K562 (cell line): ENCODE data around the gene BOD1L2. TPM values are rescaled to one million over a fixed set of nuclear protein-coding genes. Genes with fewer than 3 reads are reported as not detected.

ENCODE experiments used
- ATAC-seq: fragments of 200-7000 bp; cut with Tn5 transposase; 3 replicates; pipeline ENCODE4 v1.9.1; 2020; ENCODE audit warnings: moderate library complexity
- BruUV-seq: library from RNA; stranded (reverse); fragments of 400-500 nt; replicated peaks from 2 replicates; lab custom pipeline; 2021; lab: Mats Ljungman, UMichigan
- CTCF ChIA-PET: fragments of 300-600 bp; formaldehyde crosslinking; extraction: SDS; loops from one replicate; lab custom pipeline; 2021; ENCODE audit warnings: low intra/inter-chr PET ratio; lab: Yijun Ruan, JAX
- POLR2A ChIA-PET: fragments of 300-600, 350-650 bp; sonication (Branson Sonifier 250); formaldehyde crosslinking; extraction: SDS; loops from one replicate; lab custom pipeline; 2021; ENCODE audit warnings: antibody characterized with exemption, inconsistent platforms; lab: Yijun Ruan, JAX
- DNase-seq, 4 experiments: peaks; one replicate each; pipeline versions ENCODE4 v3.0.0 to v3.0.0-alpha.2; 2011 to 2018; ENCODE audit warnings: low spot score in 3 of 4, mixed read lengths in 3 of 4; ENCODE audit errors: extremely low read depth in 1 of 4
- FAIRE-seq: peaks from 2 replicates; lab custom pipeline; 2011; peaks lifted over from hg19 to GRCh38; lab: Jason Lieb, UNC
- H2AFZ ChIP-seq: 2 replicates; pipeline ENCODE4 v1.6.0; 2011; ENCODE audit warnings: low read depth, low read length, control low read depth, inconsistent platforms
- H3K27ac ChIP-seq: fragments of 200-600 bp; 3 replicates; pipeline ENCODE4 v1.8.0; 2011; ENCODE audit warnings: low read depth, mild to moderate bottlenecking, control low read depth, inconsistent platforms, low read length, moderate library complexity, mixed read lengths; ENCODE audit errors: extremely low read depth
- H3K27me3 ChIP-seq, 2 experiments: fragments of 300-600 bp in 1 of 2; 2 replicates in 1 of 2; 3 replicates in 1 of 2; pipeline versions ENCODE4 v1.6.0 to v1.8.0; 2011; ENCODE audit warnings: inconsistent platforms in 2 of 2, low read length in 2 of 2, mild to moderate bottlenecking in 1 of 2, mixed read lengths in 1 of 2, moderate library complexity in 1 of 2; ENCODE audit not compliant: control insufficient read depth in 2 of 2, insufficient read depth in 2 of 2
- H3K36me3 ChIP-seq: fragments of 300-600 bp; 3 replicates; pipeline ENCODE4 v1.8.0; 2011; ENCODE audit warnings: mild to moderate bottlenecking, low read length, inconsistent platforms; ENCODE audit not compliant: control insufficient read depth, insufficient read depth
- H3K4me1 ChIP-seq, 2 experiments: fragments of 200-600 bp in 1 of 2; replicated peaks in 1 of 2; 2 replicates in 1 of 2; 3 replicates in 1 of 2; pipeline versions ENCODE4 v1.5.1 to v1.8.0; 2011; ENCODE audit warnings: inconsistent platforms in 2 of 2, low read length in 2 of 2, mild to moderate bottlenecking in 1 of 2, mixed read lengths in 1 of 2, moderate library complexity in 1 of 2; ENCODE audit not compliant: control insufficient read depth in 2 of 2, insufficient read depth in 2 of 2
- H3K4me2 ChIP-seq: 2 replicates; pipeline ENCODE4 v1.6.1; 2011; ENCODE audit warnings: low read length, control low read depth, inconsistent platforms, mixed read lengths; ENCODE audit not compliant: insufficient read depth
- H3K4me3 ChIP-seq: fragments of 200-600 bp; sonication (generic), shearing (Covaris generic); 2 replicates; pipeline ENCODE4 v1.5.1; 2016; ENCODE audit warnings: control low read depth, inconsistent platforms
- H3K79me2 ChIP-seq: fragments of 200-600 bp; 3 replicates; pipeline ENCODE4 v1.8.0; 2011; ENCODE audit warnings: low read length, inconsistent platforms; ENCODE audit not compliant: control insufficient read depth, insufficient read depth
- H3K9ac ChIP-seq, 2 experiments: 2 replicates each; pipeline versions ENCODE4 v1.6.0 to v1.6.1; 2011; ENCODE audit warnings: low read depth in 2 of 2, low read length in 2 of 2, control low read depth in 1 of 2, inconsistent platforms in 1 of 2, mild to moderate bottlenecking in 1 of 2, mixed read lengths in 1 of 2; ENCODE audit not compliant: insufficient read depth in 1 of 2
- H3K9me1 ChIP-seq: one replicate; pipeline ENCODE4 v1.6.0; 2011; ENCODE audit warnings: inconsistent platforms, mild to moderate bottlenecking, low read length, moderate library complexity; ENCODE audit not compliant: control insufficient read depth, insufficient read depth
- H3K9me3 ChIP-seq: replicated peaks from 2 replicates; pipeline ENCODE4 v1.5.1; 2011; ENCODE audit warnings: low read depth, low read length, inconsistent platforms; ENCODE audit not compliant: control insufficient read depth, insufficient read depth
- H4K20me1 ChIP-seq: replicated peaks from 2 replicates; pipeline ENCODE4 v1.6.1; 2011; ENCODE audit warnings: low read length, inconsistent platforms, mixed read lengths; ENCODE audit not compliant: control insufficient read depth, insufficient read depth
- ATF3 ChIP-seq, 2 experiments: fragments of 450-650 bp in 1 of 2; sonication (generic) in 1 of 2; formaldehyde crosslinking in 1 of 2; IDR thresholded peaks in 1 of 2; conservative IDR thresholded peaks in 1 of 2; 2 replicates each; pipeline versions ENCODE4 v1.6.1 to v1.8.1; 2016 to 2023; ENCODE audit warnings: mild to moderate bottlenecking in 2 of 2, moderate library complexity in 2 of 2, inconsistent platforms in 1 of 2, missing genetic modification reagents in 1 of 2
- HNRNPUL1 ChIP-seq: fragments of 200-400 bp; formaldehyde crosslinking; IDR thresholded peaks from 2 replicates; pipeline ENCODE4 v1.6.1; 2017; ENCODE audit warnings: low read length
- MYC ChIP-seq, 2 experiments: fragments of 250-450 bp in 1 of 2; sonication (Bioruptor Pico) in 1 of 2; IDR thresholded peaks; 2 replicates each; pipeline versions ENCODE4 v1.5.1 to v1.6.1; 2012 to 2021; ENCODE audit warnings: low read depth in 2 of 2, borderline replicate concordance in 1 of 2, improper control_type of control experiment in 1 of 2, low read length in 1 of 2, mild to moderate bottlenecking in 1 of 2, moderate library complexity in 1 of 2
- SRF ChIP-seq, 2 experiments: fragments of 250-450, 450-650 bp in 1 of 2; sonication (Bioruptor Pico) in 1 of 2; sonication (generic) in 1 of 2; formaldehyde crosslinking; IDR thresholded peaks; 2 replicates each; pipeline versions ENCODE4 v1.5.0 to v1.5.1; 2020 to 2022; ENCODE audit warnings: mild to moderate bottlenecking in 1 of 2, missing genetic modification reagents in 1 of 2
- STAT5A ChIP-seq: IDR thresholded peaks from 2 replicates; pipeline ENCODE4 v1.6.1; 2012; ENCODE audit warnings: low read length, inconsistent platforms, borderline replicate concordance
- ZNF146 ChIP-seq: IDR thresholded peaks from one replicate; pipeline ENCODE4 v1.6.1; 2018; ENCODE audit warnings: missing compliant biosample characterization; ENCODE audit not compliant: unreplicated experiment
- WGBS: fragments of 100-300 bp; shearing (Covaris generic); methylation state at CpG from one replicate; pipeline ENCODE4 v1.1.6; 2016; ENCODE audit warnings: low coverage, mixed read lengths; ENCODE audit not compliant: insufficient coverage; ENCODE audit errors: missing lambda C conversion rate; 5-methylcytosine and 5-hydroxymethylcytosine counted together
- in situ Hi-C: fragments of 300-500 bp; cut with MboI; formaldehyde crosslinking; loops from 4 replicates; pipeline ENCODE4 v1.15.0; 2018; ENCODE audit warnings: inconsistent platforms, mixed read lengths
- intact Hi-C: fragments of 100-400 bp; cut with micrococcal nuclease; formaldehyde crosslinking; loops from 2 replicates; pipeline ENCODE4 v1.14.2; 2022
- polyA plus RNA-seq, 8 experiments: library from polyadenylated mRNA; depleted of rRNA in 4 of 8; stranded (reverse) in 5 of 8; unstranded in 3 of 8; fragments of >200 nt; fragmentation: Nextera tagmentation in 2 of 8; fragmentation: Illumina TruSeq in 1 of 8; extraction: Ambion mirVana in 2 of 8; extraction: Trizol in 1 of 8; gene quantifications; 2 replicates each; pipeline versions ENCODE4 v1.2.1 to v1.2.3, GENCODE V29; 2011 to 2014; ENCODE audit warnings: inconsistent platforms in 1 of 8, missing spikeins in 1 of 8
- total RNA-seq, 7 experiments: library from RNA; depleted of rRNA in 6 of 7; stranded (reverse); fragments of >200 nt in 6 of 7; fragmentation: Illumina TruSeq in 2 of 7; extraction: Trizol in 2 of 7; gene quantifications; 2 replicates each; pipeline versions ENCODE4 v1.2.1 to v1.2.3, GENCODE V29; 2011 to 2021; ENCODE audit warnings: low replicate concordance in 1 of 7

Gene BOD1L2
- total and polyA plus RNA-seq, 9 of the 15 experiments (the other 6 are each of a cell fraction or from before 2014, with no cell fraction given), result 0.03 TPM; not detected in 8

GRCh38 chr18:57150828-57151227 is 3.9 kb downstream of the BOD1L2 start:
- intact Hi-C loops, result no loop called here
- peak in 1 of 4 experiments; percentile 7 for DNase-seq
- in situ Hi-C loops, result no loop called here
- Histone ChIP-seq H3K36me3 (no peaks in the 10 kb centered on the region), H3K4me1 (peaks cover 0 to 6% of the 10 kb centered on the region in 2 experiments; a peak in 1 of 5 replicates), H3K4me2 (no peak overlapping the region; the same call in 1 of the 2 replicates), H3K4me3 (no peak overlapping the region), H3K79me2 (no peaks in the 10 kb centered on the region), H3K27me3 (peaks cover 0 to 23% of the 10 kb centered on the region in 2 experiments; a peak in 2 of 5 replicates), H3K9me3 (no peaks in the 10 kb centered on the region), H2AFZ (no peak overlapping the region), H3K9ac (no peak overlapping the region), H3K9me1 (no peaks in the 10 kb centered on the region), H3K27ac (no peak overlapping the region), H4K20me1 (no peaks in the 10 kb centered on the region)
- ATAC-seq, result peak; percentile 74; the same call in 2 of the 3 replicates
- FAIRE-seq, result no peak
- BruUV-seq, result no TSS peak
- WGBS, result 0% methylated on average over 6 of the region's 7 CpGs
- POLR2A ChIA-PET, result interaction anchor here (0.8 kb wide), 1 partner anchor 9 kb away, joined by 3 read pairs; no protein-coding TSS in a partner anchor
- TF ChIP-seq HNRNPUL1 (no peak), MYC (IDR thresholded peaks at IDR 0.05; ENCODE audit: low read depth, low read length) (0 out of 2 replicates have a peak, but pooled peaks have one; percentile 17), MYC (CRISPR knock-in tag; IDR thresholded peaks at IDR 0.05; ENCODE audit: borderline replicate concordance, low read depth) (no peak)
- CTCF ChIA-PET, result no interaction called here

GRCh38 chr18:57154191-57154830 is 7.4 kb downstream of the BOD1L2 start:
- DNase-seq (no peak), ATAC-seq (no peak)
- intact Hi-C loops (no loop called here), in situ Hi-C loops (no loop called here)
- 6% methylated on average over 11 of the region's 13 CpGs for WGBS
- H2AFZ ChIP-seq, result no peak overlapping the region
- no peak overlapping the region for H3K27ac ChIP-seq
- H3K4me1 ChIP-seq, result no peaks in the 10 kb centered on the region
- H3K9ac ChIP-seq, result no peak overlapping the region
- H4K20me1 ChIP-seq, result no peaks in the 10 kb centered on the region
- peaks cover 0 to 15% of the 10 kb centered on the region in 2 experiments; a peak in 2 of 5 replicates for H3K27me3 ChIP-seq
- TF ChIP-seq ATF3 (IDR thresholded peaks at IDR 0.05) (no peak), ATF3 (CRISPR knock-in tag; conservative IDR thresholded peaks at IDR 0.05) (no peak), ZNF146 (CRISPR knock-in tag) (no peak), HNRNPUL1 (no peak), STAT5A (no peak), SRF (CRISPR knock-in tag; IDR thresholded peaks at IDR 0.05) (no peak)
- TF ChIP-seq, all 486 proteins: peak for 0
- no peak for FAIRE-seq
- no TSS peak for BruUV-seq
- Histone ChIP-seq H3K4me3 (no peak overlapping the region), H3K9me3 (no peaks in the 10 kb centered on the region), H3K9me1 (no peaks in the 10 kb centered on the region), H3K79me2 (no peaks in the 10 kb centered on the region), H3K4me2 (no peak overlapping the region), H3K36me3 (no peaks in the 10 kb centered on the region)
- CTCF ChIA-PET, result no interaction called here
- POLR2A ChIA-PET, result interaction anchor here (1.8 kb wide), 1 partner anchor 11 kb away, joined by 5 read pairs; no protein-coding TSS in a partner anchor
